ENCODE data around the gene RANBP1. TPM values are rescaled to one million over a fixed set of nuclear protein-coding genes. Genes with fewer than 3 reads are reported as not detected.
A peak's percentile ranks its signal among the peaks of the same experiment; 100 is the strongest.

Gene RANBP1
- total and polyA plus RNA-seq, 9 of the 15 experiments (the other 6 are each of a cell fraction or from before 2014, with no cell fraction given): 162 to 2,891 (median 1,289) TPM

GRCh38 chr22:20080776-20081654, 34.9 kb upstream of the RANBP1 start (continued):
- TF ChIP-seq TSC22D4 (tag; IDR thresholded peaks at IDR 0.05) (peak; percentile 91; the same call in 1 of the 2 replicates), CC2D1A (IDR thresholded peaks at IDR 0.05) (no peak), L3MBTL2 (IDR thresholded peaks at IDR 0.05) (no peak), ZNF324 (CRISPR knock-in tag; IDR thresholded peaks at IDR 0.05) (peak; percentile 55), KAT8 (IDR thresholded peaks at IDR 0.05; ENCODE audit: low read depth) (no peak), ATF1 (CRISPR knock-in tag; IDR thresholded peaks at IDR 0.05) (no peak), ATF1 (tag; IDR thresholded peaks at IDR 0.05) (peak; percentile 88), CREB1 (IDR thresholded peaks at IDR 0.05) (no peak), CREB1 (CRISPR knock-in tag; IDR thresholded peaks at IDR 0.05) (no peak), ZHX1 (conservative IDR thresholded peaks at IDR 0.05; ENCODE audit: low read length) (0 out of 2 replicates have a peak, but pooled peaks have one; percentile 76), HMGN3 (IDR thresholded peaks at IDR 0.05; ENCODE audit: borderline replicate concordance, extremely low read depth, insufficient read length, low read depth, low read length) (no peak), SETDB1 (IDR thresholded peaks at IDR 0.05; ENCODE audit: low read length) (peak; percentile 91), PHF21A (IDR thresholded peaks at IDR 0.05; ENCODE audit: borderline replicate concordance, low read depth) (no peak), MBD2 (IDR thresholded peaks at IDR 0.05; ENCODE audit: borderline replicate concordance, low read depth) (no peak), BRD9 (IDR thresholded peaks at IDR 0.05; ENCODE audit: low read depth, partially characterized antibody) (no peak), SLC30A9 (CRISPR knock-in tag; IDR thresholded peaks at IDR 0.05) (no peak), ZBTB12 (CRISPR knock-in tag; IDR thresholded peaks at IDR 0.05) (no peak; the same call in 1 of the 2 replicates), HEY1 (CRISPR knock-in tag; IDR thresholded peaks at IDR 0.05; ENCODE audit: borderline replicate concordance) (no peak), ZNF586 (CRISPR knock-in tag; conservative IDR thresholded peaks at IDR 0.05) (no peak), ZNF175 (CRISPR knock-in tag; IDR thresholded peaks at IDR 0.05; ENCODE audit: low read depth) (no peak)
- TF ChIP-seq, protein P1, sequence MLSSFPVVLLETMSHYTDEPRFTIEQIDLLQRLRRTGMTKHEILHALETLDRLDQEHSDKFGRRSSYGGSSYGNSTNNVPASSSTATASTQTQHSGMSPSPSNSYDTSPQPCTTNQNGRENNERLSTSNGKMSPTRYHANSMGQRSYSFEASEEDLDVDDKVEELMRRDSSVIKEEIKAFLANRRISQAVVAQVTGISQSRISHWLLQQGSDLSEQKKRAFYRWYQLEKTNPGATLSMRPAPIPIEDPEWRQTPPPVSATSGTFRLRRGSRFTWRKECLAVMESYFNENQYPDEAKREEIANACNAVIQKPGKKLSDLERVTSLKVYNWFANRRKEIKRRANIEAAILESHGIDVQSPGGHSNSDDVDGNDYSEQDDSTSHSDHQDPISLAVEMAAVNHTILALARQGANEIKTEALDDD (IDR thresholded peaks at IDR 0.05): no peak
- TF ChIP-seq, protein P2, sequence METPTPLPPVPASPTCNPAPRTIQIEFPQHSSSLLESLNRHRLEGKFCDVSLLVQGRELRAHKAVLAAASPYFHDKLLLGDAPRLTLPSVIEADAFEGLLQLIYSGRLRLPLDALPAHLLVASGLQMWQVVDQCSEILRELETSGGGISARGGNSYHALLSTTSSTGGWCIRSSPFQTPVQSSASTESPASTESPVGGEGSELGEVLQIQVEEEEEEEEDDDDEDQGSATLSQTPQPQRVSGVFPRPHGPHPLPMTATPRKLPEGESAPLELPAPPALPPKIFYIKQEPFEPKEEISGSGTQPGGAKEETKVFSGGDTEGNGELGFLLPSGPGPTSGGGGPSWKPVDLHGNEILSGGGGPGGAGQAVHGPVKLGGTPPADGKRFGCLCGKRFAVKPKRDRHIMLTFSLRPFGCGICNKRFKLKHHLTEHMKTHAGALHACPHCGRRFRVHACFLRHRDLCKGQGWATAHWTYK (CRISPR knock-in tag; IDR thresholded peaks at IDR 0.05): peak; percentile 79

Data from K562 (cell line).